CD4-positive, alpha-beta T cell (primary cell): ENCODE data around the gene AKAP12. TPM values are rescaled to one million over a fixed set of nuclear protein-coding genes. Genes with fewer than 3 reads are reported as not detected.
A peak's percentile ranks its signal among the peaks of the same experiment; 100 is the strongest.

ENCODE experiments used
- ATAC-seq: fragments of 200-7000 bp; cut with Tn5 transposase; one replicate; pipeline ENCODE4 v1.10.0; 2022; ENCODE audit warnings: mild to moderate bottlenecking; ENCODE audit not compliant: poor library complexity
- CTCF ChIA-PET: fragments of 350-600 bp; sonication (Branson Sonifier 250); formaldehyde crosslinking; loops from one replicate; lab custom pipeline; 2021; ENCODE audit warnings: antibody characterized with exemption, inconsistent platforms; lab: Charles Lee
- POLR2A ChIA-PET: fragments of 350-600 bp; sonication (Branson Sonifier 250); formaldehyde crosslinking; loops from one replicate; lab custom pipeline; 2021; ENCODE audit warnings: antibody characterized with exemption, inconsistent platforms; lab: Charles Lee
- DNase-seq, 14 experiments: peaks; one replicate each; pipeline ENCODE4 v3.0.0-alpha.2; 2013 to 2020; ENCODE audit warnings: mixed read lengths in 2 of 14
- H3K27ac ChIP-seq, 2 donors: one replicate each; pipeline versions ENCODE4 v1.5.1 to v1.7.0; 2013; ENCODE audit warnings: low read length in 2 of 2, low read depth in 1 of 2, mild to moderate bottlenecking in 1 of 2
- H3K27me3 ChIP-seq, 2 experiments: 1 replicate in 1 of 2; 2 replicates in 1 of 2; pipeline versions ENCODE4 v1.6.1 to v1.7.0; 2013; ENCODE audit warnings: low read length in 2 of 2, control low read depth in 1 of 2, mild to moderate bottlenecking in 1 of 2, moderate library complexity in 1 of 2; ENCODE audit not compliant: insufficient read depth in 2 of 2, control insufficient read depth in 1 of 2
- H3K36me3 ChIP-seq: one replicate; pipeline ENCODE4 v1.6.1; 2013; ENCODE audit warnings: low read length, control low read depth; ENCODE audit not compliant: insufficient read depth
- H3K4me1 ChIP-seq: one replicate; pipeline ENCODE4 v1.6.1; 2013; ENCODE audit warnings: low read length, control low read depth; ENCODE audit not compliant: insufficient read depth
- H3K4me3 ChIP-seq: one replicate; pipeline ENCODE4 v1.5.1; 2013; ENCODE audit warnings: mild to moderate bottlenecking, low read length, moderate library complexity
- H3K9me3 ChIP-seq, 2 experiments: 1 replicate in 1 of 2; 2 replicates in 1 of 2; pipeline versions ENCODE4 v1.6.1 to v1.7.0; 2013; ENCODE audit warnings: low read length in 2 of 2, mild to moderate bottlenecking in 2 of 2, control low read depth in 1 of 2, moderate library complexity in 1 of 2; ENCODE audit not compliant: control insufficient read depth in 1 of 2, insufficient read depth in 1 of 2
- H3K27ac Mint-ChIP-seq: one replicate; pipeline ENCODE4 v1.8.0; 2020; ENCODE audit warnings: mixed read lengths
- H3K27me3 Mint-ChIP-seq: one replicate; pipeline ENCODE4 v1.8.0; 2021; ENCODE audit warnings: mixed read lengths
- H3K36me3 Mint-ChIP-seq: one replicate; pipeline ENCODE4 v1.8.0; 2021; ENCODE audit warnings: low read depth, mixed read lengths
- H3K4me1 Mint-ChIP-seq: one replicate; pipeline ENCODE4 v1.8.0; 2021; ENCODE audit warnings: low read depth, mixed read lengths
- H3K4me3 Mint-ChIP-seq: one replicate; pipeline ENCODE4 v1.8.0; 2020; ENCODE audit warnings: mild to moderate bottlenecking, mixed read lengths
- H3K9me3 Mint-ChIP-seq: one replicate; pipeline ENCODE4 v1.8.0; 2020; ENCODE audit warnings: mixed read lengths
- CTCF ChIP-seq: fragments of 200-600 bp; IDR thresholded peaks from one replicate; pipeline ENCODE4 v1.8.0; 2022; ENCODE audit warnings: antibody characterized with exemption, mild to moderate bottlenecking
- intact Hi-C, 2 experiments: fragments of 100-400 bp; cut with DNase I in 1 of 2; cut with micrococcal nuclease in 1 of 2; formaldehyde crosslinking; loops; one replicate each; pipeline versions ENCODE4 v1.15.1 to v1.9.0; 2023 to 2025; cut with DNase I, micrococcal nuclease
- total RNA-seq, 174 experiments: library from RNA in 2 of 174; stranded (reverse) in 2 of 174; gene quantifications; one replicate each; pipeline ENCODE4 v1.2.3 and lab custom pipeline; 2021 to 2026

The AKAP12 gene
- total RNA-seq, 2 experiments from 2014 or later = 0.03 to 0.05 TPM

GRCh38 chr6:151286214-151286613 lies 46.4 kb downstream of the AKAP12 start:
- no peaks in the 10 kb centered on the region for H3K4me1 ChIP-seq
- no peak overlapping the region for H3K4me3 Mint-ChIP-seq
- intact Hi-C loops = no loop called here
- TF ChIP-seq CTCF = no peak
- POLR2A ChIA-PET = no interaction called here
- H3K4me3 ChIP-seq = no peak overlapping the region
- H3K27me3 Mint-ChIP-seq = peaks cover 26% of the 10 kb centered on the region
- no peaks in the 10 kb centered on the region for H3K9me3 ChIP-seq
- H3K4me1 Mint-ChIP-seq = peaks cover 40% of the 10 kb centered on the region
- ATAC-seq = no peak
- H3K27ac ChIP-seq = no peak overlapping the region
- H3K27me3 ChIP-seq = peaks cover 0 to 5% of the 10 kb centered on the region in 2 experiments
- no peak overlapping the region for H3K27ac Mint-ChIP-seq
- no peaks in the 10 kb centered on the region for H3K36me3 ChIP-seq
- H3K9me3 Mint-ChIP-seq = no peaks in the 10 kb centered on the region
- no peaks in the 10 kb centered on the region for H3K36me3 Mint-ChIP-seq
- CTCF ChIA-PET = no interaction called here
- no peak for DNase-seq

GRCh38 chr6:151288712-151289398 lies 49.1 kb downstream of the AKAP12 start:
- Histone ChIP-seq H3K36me3 (no peaks in the 10 kb centered on the region), H3K27ac (no peak overlapping the region), H3K27me3 (peaks cover 5 to 7% of the 10 kb centered on the region in 2 experiments), H3K4me1 (no peaks in the 10 kb centered on the region), H3K9me3 (no peaks in the 10 kb centered on the region), H3K4me3 (no peak overlapping the region)
- H3K4me1 Mint-ChIP-seq = peaks cover 40% of the 10 kb centered on the region
- ATAC-seq (no peak), DNase-seq (no peak)
- H3K9me3 Mint-ChIP-seq = no peaks in the 10 kb centered on the region
- TF ChIP-seq CTCF = no peak
- POLR2A ChIA-PET = no interaction called here
- CTCF ChIA-PET = no interaction called here
- intact Hi-C loops = no loop called here
- no peaks in the 10 kb centered on the region for H3K36me3 Mint-ChIP-seq
- H3K4me3 Mint-ChIP-seq = no peak overlapping the region
- no peak overlapping the region for H3K27ac Mint-ChIP-seq
- H3K27me3 Mint-ChIP-seq = peaks cover 27% of the 10 kb centered on the region

GRCh38 chr6:151289399-151290007 lies 49.7 kb downstream of the AKAP12 start:
- POLR2A ChIA-PET = interaction anchor here (1.4 kb wide), 1 partner anchor 47 kb away, joined by 3 read pairs; no protein-coding TSS in a partner anchor
- no peak overlapping the region for H3K4me3 Mint-ChIP-seq
- H3K27me3 Mint-ChIP-seq = peaks cover 31% of the 10 kb centered on the region
- peaks cover 39% of the 10 kb centered on the region for H3K4me1 Mint-ChIP-seq
- H3K36me3 ChIP-seq = no peaks in the 10 kb centered on the region
- DNase-seq = peak in 3 of 14 experiments; percentile 8 to 21 (median 12)
- no peak overlapping the region for H3K27ac Mint-ChIP-seq
- H3K9me3 Mint-ChIP-seq = no peaks in the 10 kb centered on the region
- H3K4me1 ChIP-seq = no peaks in the 10 kb centered on the region
- CTCF ChIA-PET = no interaction called here
- TF ChIP-seq CTCF = no peak
- H3K36me3 Mint-ChIP-seq = no peaks in the 10 kb centered on the region
- H3K27ac ChIP-seq = no peak overlapping the region
- no peaks in the 10 kb centered on the region for H3K9me3 ChIP-seq
- intact Hi-C loops = no loop called here
- no peak overlapping the region for H3K4me3 ChIP-seq
- peaks cover 5 to 7% of the 10 kb centered on the region in 2 experiments for H3K27me3 ChIP-seq
- no peak for ATAC-seq
